ENCODE measurements around the gene TP63.
"Not testable (repeated sequence)": the region's sequence is repeated elsewhere in the genome, so short reads cannot be mapped to it uniquely, and the experiment has no call there.

The TP63 gene

DNA sequence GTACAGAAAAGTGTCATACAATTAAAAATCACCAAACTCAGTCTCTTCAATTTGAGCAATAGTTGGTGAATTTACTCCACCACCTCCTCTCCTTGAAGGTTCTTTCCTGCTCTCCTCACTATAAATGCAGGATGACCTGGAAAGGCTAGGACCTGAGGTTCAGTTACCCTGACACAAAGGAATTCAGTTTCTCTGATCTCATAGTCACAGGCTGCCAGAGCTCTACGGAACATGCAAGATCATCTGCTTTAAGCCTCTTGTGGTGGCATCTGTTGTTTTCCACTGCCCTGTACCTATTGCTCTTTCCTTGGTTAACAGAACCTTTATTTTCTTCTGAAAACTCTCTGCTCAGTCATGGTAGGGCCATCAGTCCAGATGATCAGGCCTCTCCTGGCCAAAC is 4.9 kb upstream of the TP63 start:
- DNase-seq: peak in 1 of 5 experiments; percentile 36

DNA sequence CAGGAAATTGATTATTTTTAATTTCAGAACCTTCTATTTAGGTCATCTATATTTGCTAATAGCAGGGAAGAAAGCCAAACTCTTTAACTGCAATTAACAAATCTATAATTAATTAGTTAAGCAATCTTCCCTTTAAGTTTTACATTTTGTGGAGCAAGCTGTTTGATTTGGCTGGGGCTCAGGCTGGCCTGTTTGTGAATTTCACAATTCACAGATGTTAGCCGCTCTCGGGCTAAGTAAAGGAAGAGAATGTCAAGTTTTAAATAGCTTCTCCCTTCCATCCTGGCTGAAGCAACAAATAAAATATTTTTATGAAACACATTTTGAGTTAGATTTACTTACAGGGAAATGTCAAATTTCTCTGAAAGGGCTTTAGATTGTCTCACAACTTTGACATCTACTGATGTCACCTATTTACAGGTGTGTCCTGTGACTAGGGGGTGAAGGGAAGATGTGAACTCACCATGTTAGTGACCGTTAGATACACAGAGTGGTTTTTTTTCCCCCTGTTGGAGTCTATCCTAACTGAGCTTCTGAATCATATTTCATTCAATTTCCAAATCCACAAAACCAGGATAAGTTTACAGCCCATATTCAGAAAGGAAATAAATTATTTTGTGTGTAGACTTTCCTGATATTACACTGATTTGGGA is 1.3 kb upstream of the TP63 start:
- DNase-seq: no peak

DNA sequence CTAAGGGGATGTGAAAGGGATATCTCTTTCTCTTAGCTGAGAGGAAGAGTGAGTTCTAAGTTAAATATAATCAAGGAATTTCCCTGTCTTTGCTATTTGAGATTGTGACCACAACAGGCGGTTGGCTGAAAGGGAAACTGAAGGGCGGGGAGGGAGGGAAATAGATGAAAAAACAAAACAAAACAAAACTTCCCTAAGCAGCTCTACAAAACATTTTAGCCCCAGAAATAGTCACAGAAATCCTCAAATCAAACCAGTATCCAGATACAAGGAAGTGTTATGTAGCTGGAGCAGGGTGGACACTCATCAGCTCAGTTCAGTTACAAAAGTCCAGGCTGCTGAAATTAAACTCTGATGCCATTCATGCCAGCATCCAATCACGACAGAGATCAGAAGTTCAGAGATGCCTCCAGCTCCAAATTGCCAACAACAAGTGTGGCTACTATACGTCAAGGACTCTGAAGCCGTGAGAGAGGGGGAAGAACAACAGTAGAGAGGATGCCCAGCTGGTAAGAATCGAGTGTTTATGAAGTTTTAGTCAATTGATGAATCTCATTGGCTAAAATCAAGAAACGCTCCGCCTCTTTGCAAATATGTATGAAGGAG is 319 bp upstream of the TP63 start:
- peak in 1 of 5 experiments; percentile 53 for DNase-seq

DNA sequence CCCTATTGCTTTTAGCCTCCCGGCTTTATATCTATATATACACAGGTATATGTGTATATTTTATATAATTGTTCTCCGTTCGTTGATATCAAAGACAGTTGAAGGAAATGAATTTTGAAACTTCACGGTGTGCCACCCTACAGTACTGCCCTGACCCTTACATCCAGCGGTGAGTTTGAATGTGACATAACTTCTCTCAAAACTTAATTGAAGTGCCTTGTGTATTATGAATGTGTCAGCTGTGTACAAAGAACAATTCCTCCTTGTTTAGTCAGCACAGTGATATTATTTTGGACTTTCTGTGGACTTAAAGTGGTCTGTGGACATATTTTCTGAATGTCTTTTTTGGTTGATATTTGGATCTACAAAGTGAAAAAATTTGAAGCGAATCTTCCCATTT is 220 bp downstream of the TP63 start:
- DNase-seq: no peak

DNA sequence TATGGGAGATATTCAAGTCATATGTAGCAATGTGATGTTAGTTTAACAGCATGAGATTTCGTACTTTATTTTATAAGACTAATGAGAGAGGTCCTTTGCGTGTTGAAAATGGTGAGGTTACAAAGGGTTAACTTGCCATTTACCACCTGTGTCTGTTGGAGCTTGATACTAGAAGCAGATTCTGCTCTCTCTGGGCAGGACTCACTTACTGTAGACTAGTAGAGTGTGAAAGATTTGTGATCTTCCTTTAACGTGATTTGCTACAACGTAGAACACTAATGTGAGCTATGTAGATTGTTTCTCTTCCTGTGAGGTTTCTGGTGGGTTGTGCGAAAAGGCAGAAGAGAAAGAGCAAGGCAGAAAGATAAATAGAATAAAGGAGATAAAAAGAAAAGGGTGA is 1.1 kb downstream of the TP63 start:
- DNase-seq: no peak

DNA sequence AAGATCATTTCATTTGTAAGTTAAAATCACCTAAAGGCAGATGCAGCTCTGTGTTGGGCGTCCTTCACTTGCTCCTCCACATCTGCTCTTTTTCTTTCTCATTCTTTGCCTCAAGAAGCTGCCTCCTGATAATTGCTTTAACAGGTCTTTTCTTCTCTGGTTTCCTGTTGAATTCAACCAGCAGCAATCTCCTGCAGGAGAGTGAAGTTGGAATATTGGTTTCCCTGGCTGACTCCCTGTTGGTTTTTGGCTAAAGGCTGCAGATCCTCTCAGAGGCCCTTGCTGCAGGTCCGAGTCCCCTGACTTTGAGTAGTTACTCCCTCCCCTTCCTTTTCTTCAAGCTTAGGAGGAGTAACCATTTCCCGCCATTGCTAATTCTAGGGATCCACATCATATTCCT is 4.2 kb downstream of the TP63 start:
- no peak for DNase-seq

DNA sequence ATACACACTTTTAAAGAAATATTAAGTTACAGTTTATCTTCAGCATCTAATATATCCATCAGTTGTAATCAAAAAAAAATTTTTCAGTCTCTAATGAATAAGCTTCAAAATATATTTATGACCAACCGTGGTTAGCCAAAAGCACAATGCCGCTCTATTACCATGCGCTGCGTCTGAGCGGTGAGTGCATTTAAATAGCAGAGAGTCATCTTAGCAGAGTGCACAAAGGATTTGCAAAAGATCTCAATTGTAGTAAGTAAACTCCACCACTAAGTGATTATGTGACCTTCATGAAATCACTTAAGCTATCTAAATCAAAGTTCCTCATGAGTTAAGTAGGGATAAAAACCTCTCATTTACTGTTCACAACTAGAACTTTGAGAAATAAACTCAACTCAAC is 4.9 kb downstream of the TP63 start:
- no peak for DNase-seq

DNA sequence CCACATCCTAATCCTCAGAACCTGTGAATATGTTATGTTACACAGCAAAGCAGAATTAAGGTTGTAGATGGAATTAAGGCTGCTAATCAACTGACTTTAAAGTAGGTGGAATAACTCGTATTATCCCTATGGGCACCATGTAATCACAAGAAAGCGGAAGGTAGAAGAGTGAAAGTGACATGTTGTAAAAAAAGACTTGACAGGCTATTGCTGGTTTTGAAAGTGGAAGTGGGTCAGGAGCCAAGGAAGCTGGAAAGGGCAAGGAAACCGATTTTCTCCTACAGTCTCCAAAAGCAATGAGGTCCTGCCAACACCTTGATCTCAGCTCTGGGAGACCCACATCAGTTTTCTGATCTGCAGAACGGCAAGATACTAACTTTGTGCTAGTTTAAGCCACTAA is 6.6 kb downstream of the TP63 start:
- no peak for DNase-seq

DNA sequence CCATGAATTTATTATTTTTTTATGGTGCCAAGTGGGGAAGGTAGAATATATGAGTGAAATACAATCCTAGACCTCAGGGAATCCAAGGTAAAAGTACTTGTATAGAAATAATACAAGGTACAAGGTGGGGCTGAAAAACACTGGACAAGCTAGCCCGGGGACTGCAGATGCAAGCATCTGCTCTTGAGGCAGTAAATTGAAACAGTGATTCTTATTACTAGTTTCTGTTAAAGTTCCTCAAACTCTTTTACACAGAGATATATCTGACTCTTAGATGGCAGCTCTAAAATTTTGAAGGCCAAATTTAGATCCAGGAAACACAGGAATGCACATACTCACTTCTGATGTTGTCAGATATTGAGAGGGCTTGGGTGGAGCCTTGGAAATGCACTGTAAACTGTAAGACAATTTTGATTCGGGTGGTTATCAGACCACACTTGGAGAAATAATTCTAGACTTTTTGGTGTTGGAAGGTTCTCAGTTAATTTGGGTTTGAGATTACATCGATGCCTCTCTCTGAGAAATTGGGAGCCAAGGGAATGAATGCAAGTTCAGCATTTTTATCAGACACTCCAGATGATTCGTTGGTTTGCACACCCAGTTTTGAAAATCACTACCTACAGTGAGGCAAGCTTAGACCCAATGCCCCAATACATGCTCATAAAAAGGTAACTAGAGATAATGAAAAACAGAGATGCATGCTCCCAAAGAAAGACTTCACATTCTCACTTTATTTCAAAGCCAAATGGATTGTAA is 7.3 kb downstream of the TP63 start:
- DNase-seq: no peak

DNA sequence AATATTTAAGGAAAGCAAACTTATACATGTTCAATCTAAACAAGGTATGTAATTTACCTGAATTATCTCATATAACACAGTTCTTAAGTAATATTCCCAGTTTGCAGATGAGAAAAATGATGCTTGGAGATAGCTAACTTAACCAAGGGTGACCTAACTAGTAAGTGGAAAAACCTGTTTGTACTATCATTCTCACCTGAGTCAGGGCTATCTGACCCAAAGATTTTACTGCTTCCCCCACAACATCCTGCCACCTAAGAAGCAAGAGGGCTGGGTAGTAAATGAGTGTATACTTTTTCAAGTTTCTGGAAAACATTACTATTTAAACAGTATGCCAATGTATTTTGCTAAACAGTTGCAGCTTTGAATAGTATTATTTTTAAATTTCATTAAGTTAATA is 10.6 kb downstream of the TP63 start:
- peak in 1 of 5 experiments; percentile 56 for DNase-seq

DNA sequence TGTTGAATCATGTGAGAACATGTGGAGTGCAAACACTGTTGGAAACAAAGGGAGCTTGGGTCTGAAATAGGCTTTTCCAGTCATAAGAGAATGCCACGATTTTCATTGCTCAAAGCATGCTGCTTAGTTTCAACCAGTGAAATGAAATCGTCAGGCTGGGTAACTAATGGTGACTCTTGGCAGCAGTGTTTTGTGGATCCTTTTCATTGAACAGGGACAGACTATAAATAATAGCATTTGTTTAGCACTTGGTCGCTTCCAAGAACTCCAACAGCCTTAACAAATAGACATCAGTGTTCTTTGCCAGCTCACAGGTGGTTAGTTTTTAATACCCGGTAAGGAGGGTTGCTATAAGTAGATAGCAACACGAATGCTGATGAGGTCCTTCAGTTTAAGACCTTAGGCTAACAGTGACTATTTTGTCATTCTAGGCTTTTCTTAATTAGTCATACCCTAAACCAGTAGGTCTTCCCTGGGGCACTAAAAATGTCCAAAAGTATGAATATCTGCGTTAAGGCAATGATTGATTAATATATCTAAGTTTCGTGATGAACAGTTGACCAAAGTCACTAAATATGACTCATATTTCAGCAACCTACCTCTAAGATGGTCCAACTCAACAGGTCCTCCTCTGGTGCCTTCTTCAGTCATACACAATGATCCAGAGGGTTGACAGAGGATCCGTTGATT is 15.8 kb downstream of the TP63 start:
- no peak for DNase-seq

DNA sequence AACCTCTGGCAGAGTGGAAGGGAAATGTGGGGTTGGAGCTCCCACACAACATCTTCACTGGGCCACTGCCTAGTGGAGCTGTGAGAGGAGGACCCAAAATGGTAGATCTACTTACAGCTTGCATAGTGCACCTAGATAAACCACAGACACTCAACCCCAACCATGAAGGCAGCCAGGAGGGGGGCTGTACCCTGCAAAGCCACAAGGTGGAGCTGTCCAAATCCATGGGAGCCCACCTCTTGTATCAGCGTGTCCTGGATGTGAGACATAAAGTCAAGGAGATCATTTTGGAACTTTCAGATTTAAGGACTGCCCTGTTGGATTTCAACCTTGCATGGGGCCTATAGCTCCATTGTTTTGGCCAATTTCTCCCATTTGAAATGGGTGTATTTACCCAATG is 20.9 kb downstream of the TP63 start:
- peak in 1 of 5 experiments; percentile 4 for DNase-seq

DNA sequence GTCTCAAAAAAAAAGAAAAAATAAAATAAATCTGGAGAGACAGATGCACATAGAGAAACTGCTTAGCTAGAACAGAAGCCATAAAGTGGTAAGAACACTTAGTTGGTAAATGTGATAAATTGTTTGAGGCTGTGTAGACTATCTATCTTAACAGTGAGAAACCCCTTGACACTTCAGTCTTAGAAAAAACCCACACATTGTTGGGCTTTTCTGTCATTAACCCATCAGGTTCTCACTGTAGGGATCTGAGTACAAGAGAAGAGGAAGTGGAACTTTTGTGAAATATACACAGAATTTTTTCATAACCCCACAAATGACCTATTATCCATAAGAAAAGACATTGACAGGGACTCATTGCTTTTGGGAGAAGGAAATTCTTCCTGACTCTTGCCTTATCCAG is 24.4 kb downstream of the TP63 start:
- DNase-seq: no peak

DNA sequence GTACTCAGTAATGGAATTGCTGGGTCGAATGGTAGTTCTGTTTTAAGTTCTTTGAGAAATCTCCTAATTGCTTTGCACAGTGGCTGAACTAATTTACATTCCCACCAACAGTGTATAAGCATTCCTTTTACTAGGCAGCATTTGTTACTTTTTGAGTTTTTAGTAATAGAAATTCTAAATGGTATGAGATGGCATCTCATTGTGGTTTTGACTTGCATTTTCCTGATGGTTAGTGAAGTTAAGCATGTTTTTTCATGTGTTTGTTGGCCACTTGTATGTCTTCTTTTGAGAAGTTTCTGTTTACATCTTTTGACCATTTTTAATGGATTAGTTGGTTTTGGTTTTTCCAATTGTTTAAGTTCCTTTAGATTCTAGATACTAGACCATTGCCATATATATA is 28.4 kb downstream of the TP63 start:
- no peak for DNase-seq

DNA sequence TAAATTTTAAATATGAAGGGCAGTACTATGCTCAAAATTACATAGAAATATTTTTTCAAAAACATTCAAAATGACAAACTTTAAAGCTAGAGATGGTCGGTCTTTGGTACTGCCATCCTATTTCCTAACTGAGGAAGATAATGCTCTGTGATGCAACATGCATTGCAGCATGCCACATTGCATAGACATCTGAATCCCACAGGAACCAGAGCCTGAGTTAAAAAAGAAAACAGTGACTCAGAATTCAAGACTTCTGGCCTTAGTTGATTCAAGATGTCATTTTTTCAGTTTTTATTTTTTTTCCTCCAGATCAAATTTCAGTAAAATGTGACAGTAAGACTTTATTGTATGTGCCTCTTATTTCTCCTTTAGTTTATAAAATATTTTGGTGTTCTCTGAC is 33.1 kb downstream of the TP63 start:
- DNase-seq: no peak

DNA sequence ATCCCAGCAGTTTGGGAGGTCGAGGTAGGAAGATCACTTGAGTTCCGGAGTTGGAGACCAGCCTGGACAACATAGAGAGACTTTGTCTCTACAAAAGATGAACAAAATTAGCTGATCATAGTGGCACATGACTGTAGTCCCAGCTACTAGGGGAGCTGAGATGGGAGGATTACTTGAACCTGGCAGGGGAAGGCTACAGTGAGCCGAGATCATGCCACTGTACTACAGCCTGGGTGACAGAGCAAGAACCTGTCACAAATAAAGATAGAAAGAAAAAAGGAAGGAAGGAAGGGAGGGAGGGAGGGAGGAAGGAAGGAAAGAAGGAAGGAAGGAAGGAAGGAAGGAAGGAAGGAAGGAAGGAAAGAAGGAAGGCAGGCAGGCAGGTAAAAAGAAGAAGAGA is 41.2 kb downstream of the TP63 start:
- DNase-seq: not testable (repeated sequence)

DNA sequence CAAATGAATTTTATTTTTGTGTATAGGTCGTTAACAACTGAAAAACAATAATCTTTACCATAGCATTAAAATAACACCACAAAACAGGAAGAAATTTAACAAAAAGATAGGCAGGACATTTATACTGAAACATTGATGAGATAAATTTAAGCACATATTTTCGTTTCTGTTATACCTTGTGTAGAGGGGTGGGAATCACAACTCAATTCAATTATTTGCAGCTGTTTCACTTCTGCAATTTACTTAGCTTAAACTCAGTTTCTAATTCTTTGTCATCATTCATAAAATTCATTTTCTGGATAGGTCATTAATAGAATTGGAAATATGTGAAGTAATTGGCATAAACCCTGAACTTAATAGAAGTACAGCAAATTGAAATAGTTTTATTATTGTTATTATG is 42.3 kb downstream of the TP63 start:
- no peak for DNase-seq

DNA sequence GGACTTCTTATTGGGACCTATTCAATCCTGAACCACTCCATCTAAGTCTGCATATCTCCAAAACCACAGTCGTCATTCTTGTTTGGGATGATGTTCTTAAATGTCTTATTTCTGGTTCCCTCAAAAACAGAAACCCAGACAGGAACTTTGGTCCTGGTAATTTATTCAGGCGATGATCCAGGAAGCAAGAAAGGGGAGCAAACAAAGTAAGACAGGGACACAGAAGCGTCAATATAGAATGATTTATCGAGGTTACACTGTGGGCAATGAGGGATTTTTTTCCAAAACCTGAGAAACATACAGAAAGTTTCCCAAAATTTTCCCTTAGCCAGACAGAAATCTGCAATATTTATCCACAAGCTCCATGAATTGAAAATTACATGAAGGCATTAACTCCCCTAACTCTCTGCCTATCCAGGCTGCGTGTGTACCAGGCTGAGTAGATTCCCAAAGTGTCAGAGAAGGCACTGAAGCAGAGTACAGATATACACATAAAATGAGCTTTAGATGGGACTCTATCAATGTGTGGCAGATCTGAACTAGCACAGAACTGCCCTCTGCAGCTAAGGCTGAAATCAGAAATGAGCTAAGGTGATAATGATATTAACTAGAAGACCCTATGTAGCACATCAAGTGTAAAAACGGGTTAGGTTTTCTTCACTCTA is 43.2 kb downstream of the TP63 start:
- no peak for DNase-seq

DNA sequence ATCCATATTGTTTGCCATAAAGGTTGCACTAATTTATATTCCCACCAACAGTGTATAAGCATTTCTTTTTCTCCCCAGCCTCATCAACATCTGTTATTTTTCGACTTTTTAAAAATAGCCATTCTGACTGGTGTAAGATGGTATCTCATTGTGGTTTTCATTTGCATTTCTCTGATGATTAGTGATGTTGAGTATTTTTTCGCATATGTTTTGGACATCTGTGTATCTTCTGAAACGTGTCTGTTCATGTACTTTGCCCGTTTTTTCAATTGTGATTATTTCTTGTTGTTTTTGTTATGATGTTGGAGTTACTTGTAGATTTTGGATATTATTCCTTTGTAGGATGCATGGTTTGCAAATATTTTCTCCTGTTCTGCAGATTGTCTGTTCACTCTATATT is 46.5 kb downstream of the TP63 start:
- no peak for DNase-seq

DNA sequence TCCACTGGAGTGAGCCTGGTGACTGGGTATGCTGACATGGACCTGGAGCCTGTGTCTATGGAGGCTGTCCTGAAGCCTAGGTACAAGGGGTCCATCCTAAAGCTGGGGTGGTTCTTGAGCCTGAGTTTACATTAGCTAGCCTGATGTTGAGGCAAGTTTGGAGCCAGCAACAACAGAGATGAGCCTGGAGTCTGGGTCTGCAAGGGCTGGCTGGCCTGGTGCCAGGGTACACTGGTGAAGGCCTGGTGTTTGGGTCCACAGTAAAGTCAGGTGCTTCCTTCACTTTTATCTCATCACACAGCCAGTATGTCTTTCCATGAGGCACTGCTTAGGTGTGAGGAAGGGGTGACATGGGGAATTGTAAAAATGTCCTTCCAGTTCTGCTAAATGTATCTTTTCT is 49.5 kb downstream of the TP63 start:
- no peak for DNase-seq

DNA sequence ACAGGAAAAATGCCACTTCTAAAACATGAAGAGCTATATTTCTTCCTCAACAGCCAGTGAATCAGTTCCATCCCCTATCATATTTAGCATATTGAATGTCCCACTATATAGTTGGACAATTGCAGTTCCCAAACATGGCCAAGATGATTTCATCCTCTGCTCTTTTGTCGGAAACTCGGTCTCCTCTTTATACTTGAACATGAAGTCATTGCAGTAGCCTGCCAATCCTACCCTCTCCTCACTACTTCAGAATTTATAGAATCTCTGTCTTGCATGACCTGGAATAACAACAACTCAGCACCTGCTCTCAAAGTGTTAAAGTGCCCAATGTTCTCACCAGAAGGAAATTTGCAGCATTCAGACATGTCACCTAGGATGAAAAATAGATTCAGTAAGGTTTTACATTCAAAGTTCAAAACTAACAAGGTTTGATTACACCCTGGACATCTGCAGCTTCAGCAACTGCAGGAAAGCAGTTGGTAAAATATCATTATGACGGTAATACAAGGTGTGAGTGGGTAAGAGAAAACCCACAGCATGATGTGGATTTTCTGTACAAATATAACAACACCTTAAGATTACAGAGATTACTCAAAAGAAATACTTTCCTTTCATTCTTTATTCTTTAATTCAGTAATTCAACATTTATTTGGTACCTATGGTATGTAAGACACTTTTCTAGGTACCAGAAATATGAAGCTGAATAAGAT is 52.5 kb downstream of the TP63 start:
- peak in 1 of 5 experiments; percentile 52 for DNase-seq

DNA sequence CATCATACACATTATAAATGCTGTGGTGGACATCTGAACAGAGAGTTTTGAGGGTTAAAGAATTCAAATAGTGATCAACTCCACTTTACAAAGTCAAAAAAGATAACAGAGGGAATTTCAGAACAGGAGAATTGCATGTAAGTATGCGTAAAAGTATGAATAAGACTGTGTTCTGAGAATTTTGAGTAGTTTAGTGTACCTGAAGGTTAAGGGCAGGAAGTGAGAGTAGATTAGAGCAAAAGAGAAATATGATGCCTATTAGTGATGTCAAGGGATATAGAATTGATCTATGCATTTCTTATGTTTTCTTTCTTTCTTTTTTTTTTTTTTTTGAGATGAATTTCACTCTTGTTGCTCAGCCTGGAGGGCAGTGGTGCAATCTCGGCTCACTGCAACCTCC is 53.1 kb downstream of the TP63 start:
- peak in 1 of 5 experiments; percentile 8 for DNase-seq

Data from T-helper 2 cell (primary cell).